GM23338 (cell line): Measurements from ENCODE around the gene COQ10A. TPM values are rescaled to one million over a fixed set of nuclear protein-coding genes. Genes with fewer than 3 reads are reported as not detected.

Source experiments
- ATAC-seq: fragments of 200-7000 bp; cut with Tn5 transposase; 3 replicates; pipeline ENCODE4 v1.9.1; 2020
- DNase-seq: peaks from one replicate; pipeline ENCODE4 v3.0.0-alpha.2; 2015; ENCODE audit warnings: low spot score
- H2AFZ ChIP-seq: fragments of 200-600 bp; sonication (generic); 2 replicates; pipeline ENCODE4 v1.8.0; 2016; ENCODE audit warnings: antibody characterized with exemption, mild to moderate bottlenecking, moderate library complexity
- H3F3A ChIP-seq: fragments of 200-600 bp; sonication (generic); replicated peaks from 2 replicates; pipeline ENCODE4 v1.8.0; 2017; ENCODE audit warnings: antibody characterized with exemption, mixed run types, low read depth
- H3K27ac ChIP-seq: fragments of 200-600 bp; sonication (generic); 2 replicates; pipeline ENCODE4 v1.6.1; 2016; ENCODE audit warnings: low read depth
- H3K27me3 ChIP-seq: fragments of 200-600 bp; sonication (generic); 2 replicates; pipeline ENCODE4 v1.8.0; 2016; ENCODE audit warnings: mild to moderate bottlenecking, mixed run types, moderate library complexity; ENCODE audit not compliant: insufficient read depth
- H3K36me3 ChIP-seq: fragments of 200-600 bp; sonication (generic); 2 replicates; pipeline ENCODE4 v1.8.0; 2016; ENCODE audit warnings: mild to moderate bottlenecking; ENCODE audit not compliant: insufficient read depth
- H3K4me1 ChIP-seq: fragments of 200-600 bp; sonication (generic); 2 replicates; pipeline ENCODE4 v1.8.0; 2016; ENCODE audit warnings: mild to moderate bottlenecking, moderate library complexity; ENCODE audit not compliant: insufficient read depth
- H3K4me2 ChIP-seq: fragments of 200-600 bp; sonication (generic); 2 replicates; pipeline ENCODE4 v1.7.1; 2017; ENCODE audit warnings: mixed run types
- H3K4me3 ChIP-seq: fragments of 200-600 bp; sonication (generic); 2 replicates; pipeline ENCODE4 v1.6.1; 2016; ENCODE audit warnings: mixed run types
- H3K79me2 ChIP-seq: fragments of 200-600 bp; sonication (generic); replicated peaks from 2 replicates; pipeline ENCODE4 v1.8.0; 2017; ENCODE audit warnings: mild to moderate bottlenecking; ENCODE audit not compliant: insufficient read depth
- H3K9me2 ChIP-seq: fragments of 200-600 bp; sonication (generic); 2 replicates; pipeline ENCODE4 v1.8.0; 2017; ENCODE audit not compliant: insufficient read depth
- H4K20me1 ChIP-seq: fragments of 200-600 bp; sonication (generic); replicated peaks from 2 replicates; pipeline ENCODE4 v1.8.0; 2017; ENCODE audit warnings: mild to moderate bottlenecking; ENCODE audit not compliant: insufficient read depth
- H3K27ac Mint-ChIP-seq: 2 replicates; pipeline ENCODE4 v1.8.0; 2020; ENCODE audit warnings: inconsistent platforms, mild to moderate bottlenecking, moderate library complexity, mixed read lengths
- H3K27me3 Mint-ChIP-seq: 3 replicates; pipeline ENCODE4 v1.8.0; 2022; ENCODE audit warnings: low read depth, mild to moderate bottlenecking, moderate library complexity, mixed read lengths, inconsistent platforms; ENCODE audit not compliant: insufficient read depth, poor library complexity
- H3K36me3 Mint-ChIP-seq: 3 replicates; pipeline ENCODE4 v1.8.0; 2021; ENCODE audit warnings: low read depth, mild to moderate bottlenecking, inconsistent platforms, moderate library complexity, mixed read lengths
- H3K4me1 Mint-ChIP-seq: 3 replicates; pipeline ENCODE4 v1.8.0; 2020; ENCODE audit warnings: mild to moderate bottlenecking, inconsistent platforms, mixed read lengths
- H3K4me3 Mint-ChIP-seq: 3 replicates; pipeline ENCODE4 v1.8.0; 2021; ENCODE audit warnings: moderate library complexity, mild to moderate bottlenecking, inconsistent platforms, mixed read lengths
- H3K9me3 Mint-ChIP-seq: 3 replicates; pipeline ENCODE4 v1.8.0; 2020; ENCODE audit warnings: moderate library complexity, mild to moderate bottlenecking, inconsistent platforms, mixed read lengths
- CREB1 ChIP-seq: fragments of 250-450 bp; sonication (Bioruptor Pico); IDR thresholded peaks from 2 replicates; pipeline ENCODE4 v1.5.0; 2020; ENCODE audit warnings: low read depth, mild to moderate bottlenecking, moderate library complexity
- EZH2 ChIP-seq: fragments of 200-600 bp; sonication (generic); IDR thresholded peaks from one replicate; pipeline ENCODE4 v1.8.0; 2017; ENCODE audit warnings: antibody characterized with exemption, mild to moderate bottlenecking, low read depth; ENCODE audit not compliant: unreplicated experiment
- EZH2phosphoT487 ChIP-seq: fragments of 200-600 bp; sonication (generic); IDR thresholded peaks from one replicate; pipeline ENCODE4 v1.8.1; 2018; ENCODE audit warnings: antibody characterized with exemption; ENCODE audit not compliant: unreplicated experiment
- JUNB ChIP-seq: IDR thresholded peaks from one replicate; pipeline ENCODE4 v1.6.1; 2016; ENCODE audit warnings: antibody characterized with exemption; ENCODE audit not compliant: unreplicated experiment
- NANOG ChIP-seq: IDR thresholded peaks from 2 replicates; pipeline ENCODE4 v1.6.1; 2016; ENCODE audit warnings: antibody characterized with exemption, borderline replicate concordance
- POLR2AphosphoS5 ChIP-seq: IDR thresholded peaks from 2 replicates; pipeline ENCODE4 v1.6.1; 2016; ENCODE audit warnings: antibody characterized with exemption, low read depth
- ZNF114 ChIP-seq: fragments of 250-450 bp; sonication (Bioruptor Pico); IDR thresholded peaks from 2 replicates; pipeline ENCODE4 v1.5.0; 2020; ENCODE audit warnings: mild to moderate bottlenecking, moderate library complexity
- polyA plus RNA-seq: library from polyadenylated mRNA; unstranded; fragments of >200 nt; fragmentation: Nextera tagmentation; extraction: Ambion mirVana; gene quantifications from 2 replicates; pipeline ENCODE4 v1.2.1, GENCODE V29; 2016
- total RNA-seq: library from RNA; depleted of rRNA; stranded (reverse); fragments of >200 nt; shearing (Covaris generic); gene quantifications from 2 replicates; pipeline ENCODE4 v1.2.3, GENCODE V29; 2014
- TF ChIP-seq, protein P1 (sequence below): IDR thresholded peaks from one replicate; pipeline ENCODE4 v1.6.1; 2018; ENCODE audit warnings: antibody characterized with exemption; ENCODE audit not compliant: unreplicated experiment
- TF ChIP-seq, protein P2 (sequence below): IDR thresholded peaks from 2 replicates; pipeline ENCODE4 v1.6.1; 2016; ENCODE audit warnings: antibody characterized with exemption
- TF ChIP-seq, protein P3 (sequence below): fragments of 250-450 bp; sonication (Bioruptor Pico); IDR thresholded peaks from 2 replicates; pipeline ENCODE4 v1.5.0; 2020; ENCODE audit warnings: mild to moderate bottlenecking, moderate library complexity

The COQ10A gene
- total and polyA plus RNA-seq, 2 experiments from 2014 or later = 12.8 to 15.2 TPM

DNA sequence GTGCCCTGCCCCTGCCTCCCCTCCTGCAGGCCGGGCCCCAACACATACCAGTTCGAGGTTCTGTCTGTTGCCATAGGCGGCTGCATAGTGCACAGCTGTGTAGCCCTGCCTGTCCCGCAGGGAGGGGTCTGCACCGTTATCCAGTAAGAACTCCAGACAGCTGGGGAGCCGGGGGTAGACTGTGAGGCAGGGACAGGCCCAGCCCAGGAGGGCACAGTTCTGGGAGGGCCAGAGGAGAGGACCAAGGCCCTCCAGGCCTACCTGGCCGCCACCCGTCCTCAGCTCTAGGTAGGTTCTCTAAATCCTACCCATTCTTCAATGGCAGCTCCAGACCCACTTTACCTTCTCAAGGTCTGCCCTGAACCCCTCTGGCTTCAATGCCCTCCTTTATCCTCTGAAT is 18.0 kb upstream of the COQ10A start (continued):
- TF ChIP-seq, protein P1, sequence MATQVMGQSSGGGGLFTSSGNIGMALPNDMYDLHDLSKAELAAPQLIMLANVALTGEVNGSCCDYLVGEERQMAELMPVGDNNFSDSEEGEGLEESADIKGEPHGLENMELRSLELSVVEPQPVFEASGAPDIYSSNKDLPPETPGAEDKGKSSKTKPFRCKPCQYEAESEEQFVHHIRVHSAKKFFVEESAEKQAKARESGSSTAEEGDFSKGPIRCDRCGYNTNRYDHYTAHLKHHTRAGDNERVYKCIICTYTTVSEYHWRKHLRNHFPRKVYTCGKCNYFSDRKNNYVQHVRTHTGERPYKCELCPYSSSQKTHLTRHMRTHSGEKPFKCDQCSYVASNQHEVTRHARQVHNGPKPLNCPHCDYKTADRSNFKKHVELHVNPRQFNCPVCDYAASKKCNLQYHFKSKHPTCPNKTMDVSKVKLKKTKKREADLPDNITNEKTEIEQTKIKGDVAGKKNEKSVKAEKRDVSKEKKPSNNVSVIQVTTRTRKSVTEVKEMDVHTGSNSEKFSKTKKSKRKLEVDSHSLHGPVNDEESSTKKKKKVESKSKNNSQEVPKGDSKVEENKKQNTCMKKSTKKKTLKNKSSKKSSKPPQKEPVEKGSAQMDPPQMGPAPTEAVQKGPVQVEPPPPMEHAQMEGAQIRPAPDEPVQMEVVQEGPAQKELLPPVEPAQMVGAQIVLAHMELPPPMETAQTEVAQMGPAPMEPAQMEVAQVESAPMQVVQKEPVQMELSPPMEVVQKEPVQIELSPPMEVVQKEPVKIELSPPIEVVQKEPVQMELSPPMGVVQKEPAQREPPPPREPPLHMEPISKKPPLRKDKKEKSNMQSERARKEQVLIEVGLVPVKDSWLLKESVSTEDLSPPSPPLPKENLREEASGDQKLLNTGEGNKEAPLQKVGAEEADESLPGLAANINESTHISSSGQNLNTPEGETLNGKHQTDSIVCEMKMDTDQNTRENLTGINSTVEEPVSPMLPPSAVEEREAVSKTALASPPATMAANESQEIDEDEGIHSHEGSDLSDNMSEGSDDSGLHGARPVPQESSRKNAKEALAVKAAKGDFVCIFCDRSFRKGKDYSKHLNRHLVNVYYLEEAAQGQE = no peak
- no peak for TF ChIP-seq CREB1 (CRISPR knock-in tag)

DNA sequence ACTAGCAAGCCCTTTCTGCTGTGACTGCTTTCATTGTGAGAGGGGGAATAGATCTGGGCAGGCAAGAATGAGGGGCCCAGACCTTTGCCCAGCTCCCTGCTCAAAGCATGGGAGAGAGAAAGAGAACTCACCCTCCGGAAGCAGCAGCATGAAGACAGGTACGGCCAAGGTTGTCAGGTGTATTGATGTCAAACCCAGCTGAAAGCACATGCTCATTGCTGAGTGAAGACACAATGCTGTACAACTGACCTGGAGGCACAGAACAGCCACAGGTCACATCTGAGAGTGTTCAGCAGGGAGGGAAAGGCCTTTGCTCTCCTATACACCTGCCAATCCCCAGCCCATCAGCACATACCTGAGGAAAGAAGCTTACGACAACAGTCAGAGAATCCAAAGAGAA is 14.1 kb upstream of the COQ10A start:
- peaks cover 66% of the 10 kb centered on the region for H3K36me3 ChIP-seq
- Mint-ChIP-seq H3K4me3 (no peak overlapping the region), H3K4me1 (peaks cover 14% of the 10 kb centered on the region), H3K27me3 (peaks cover 13% of the 10 kb centered on the region), H3K36me3 (peaks cover 69% of the 10 kb centered on the region), H3K9me3 (no peaks in the 10 kb centered on the region), H3K27ac (no peak overlapping the region)
- peaks cover 16% of the 10 kb centered on the region for H4K20me1 ChIP-seq
- H3K79me2 ChIP-seq = peaks cover 10% of the 10 kb centered on the region; the same call in 1 of the 2 replicates
- peaks cover 10% of the 10 kb centered on the region; the same call in 1 of the 2 replicates for H3K4me1 ChIP-seq
- no peaks in the 10 kb centered on the region for H3K9me2 ChIP-seq
- no peak for DNase-seq
- H3F3A ChIP-seq = peaks cover 23% of the 10 kb centered on the region
- H3K4me2 ChIP-seq = no peak overlapping the region
- H3K27ac ChIP-seq = no peak overlapping the region
- H3K27me3 ChIP-seq = no peaks in the 10 kb centered on the region
- no peak overlapping the region for H3K4me3 ChIP-seq
- no peak overlapping the region for H2AFZ ChIP-seq
- no peak for ATAC-seq
- TF ChIP-seq JUNB (no peak), EZH2 (no peak), EZH2phosphoT487 (no peak), ZNF114 (CRISPR knock-in tag) (no peak)
- TF ChIP-seq, protein P2, sequence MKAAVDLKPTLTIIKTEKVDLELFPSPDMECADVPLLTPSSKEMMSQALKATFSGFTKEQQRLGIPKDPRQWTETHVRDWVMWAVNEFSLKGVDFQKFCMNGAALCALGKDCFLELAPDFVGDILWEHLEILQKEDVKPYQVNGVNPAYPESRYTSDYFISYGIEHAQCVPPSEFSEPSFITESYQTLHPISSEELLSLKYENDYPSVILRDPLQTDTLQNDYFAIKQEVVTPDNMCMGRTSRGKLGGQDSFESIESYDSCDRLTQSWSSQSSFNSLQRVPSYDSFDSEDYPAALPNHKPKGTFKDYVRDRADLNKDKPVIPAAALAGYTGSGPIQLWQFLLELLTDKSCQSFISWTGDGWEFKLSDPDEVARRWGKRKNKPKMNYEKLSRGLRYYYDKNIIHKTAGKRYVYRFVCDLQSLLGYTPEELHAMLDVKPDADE = no peak

DNA sequence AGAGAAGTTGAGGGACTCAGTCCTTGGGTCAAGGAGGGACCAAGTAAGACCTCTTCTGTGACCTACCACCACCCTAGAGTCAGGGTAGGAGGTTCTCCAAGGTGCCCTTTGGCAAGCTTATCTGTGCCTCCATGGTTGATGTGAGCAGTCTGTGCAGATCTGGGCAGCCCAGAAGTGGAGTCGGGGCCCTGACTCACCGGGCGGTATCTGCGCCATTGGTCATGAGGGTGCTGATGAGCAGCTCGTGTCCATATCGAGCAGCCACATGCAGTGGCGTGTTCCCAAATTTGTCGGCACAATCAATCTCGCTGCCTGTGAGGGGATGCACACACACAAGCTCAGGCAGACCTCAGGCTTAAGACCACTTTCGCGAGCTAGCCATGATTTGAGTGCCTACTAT is 13.7 kb upstream of the COQ10A start:
- Histone ChIP-seq H3K4me1 (peaks cover 10% of the 10 kb centered on the region; the same call in 1 of the 2 replicates), H3K27ac (no peak overlapping the region), H3K27me3 (no peaks in the 10 kb centered on the region), H3K9me2 (no peaks in the 10 kb centered on the region), H3K4me3 (no peak overlapping the region), H3K79me2 (peaks cover 13% of the 10 kb centered on the region; the same call in 1 of the 2 replicates), H3K36me3 (peaks cover 66% of the 10 kb centered on the region), H2AFZ (no peak overlapping the region), H3F3A (peaks cover 26% of the 10 kb centered on the region), H4K20me1 (peaks cover 16% of the 10 kb centered on the region), H3K4me2 (no peak overlapping the region)
- DNase-seq = no peak
- Mint-ChIP-seq H3K4me1 (peaks cover 14% of the 10 kb centered on the region), H3K9me3 (no peaks in the 10 kb centered on the region), H3K27me3 (peaks cover 13% of the 10 kb centered on the region), H3K4me3 (no peak overlapping the region), H3K36me3 (peaks cover 67% of the 10 kb centered on the region), H3K27ac (no peak overlapping the region)
- ATAC-seq = no peak
- TF ChIP-seq NANOG (no peak), EZH2phosphoT487 (no peak), JUNB (no peak), CREB1 (CRISPR knock-in tag) (no peak), POLR2AphosphoS5 (no peak)
- TF ChIP-seq, protein P3, sequence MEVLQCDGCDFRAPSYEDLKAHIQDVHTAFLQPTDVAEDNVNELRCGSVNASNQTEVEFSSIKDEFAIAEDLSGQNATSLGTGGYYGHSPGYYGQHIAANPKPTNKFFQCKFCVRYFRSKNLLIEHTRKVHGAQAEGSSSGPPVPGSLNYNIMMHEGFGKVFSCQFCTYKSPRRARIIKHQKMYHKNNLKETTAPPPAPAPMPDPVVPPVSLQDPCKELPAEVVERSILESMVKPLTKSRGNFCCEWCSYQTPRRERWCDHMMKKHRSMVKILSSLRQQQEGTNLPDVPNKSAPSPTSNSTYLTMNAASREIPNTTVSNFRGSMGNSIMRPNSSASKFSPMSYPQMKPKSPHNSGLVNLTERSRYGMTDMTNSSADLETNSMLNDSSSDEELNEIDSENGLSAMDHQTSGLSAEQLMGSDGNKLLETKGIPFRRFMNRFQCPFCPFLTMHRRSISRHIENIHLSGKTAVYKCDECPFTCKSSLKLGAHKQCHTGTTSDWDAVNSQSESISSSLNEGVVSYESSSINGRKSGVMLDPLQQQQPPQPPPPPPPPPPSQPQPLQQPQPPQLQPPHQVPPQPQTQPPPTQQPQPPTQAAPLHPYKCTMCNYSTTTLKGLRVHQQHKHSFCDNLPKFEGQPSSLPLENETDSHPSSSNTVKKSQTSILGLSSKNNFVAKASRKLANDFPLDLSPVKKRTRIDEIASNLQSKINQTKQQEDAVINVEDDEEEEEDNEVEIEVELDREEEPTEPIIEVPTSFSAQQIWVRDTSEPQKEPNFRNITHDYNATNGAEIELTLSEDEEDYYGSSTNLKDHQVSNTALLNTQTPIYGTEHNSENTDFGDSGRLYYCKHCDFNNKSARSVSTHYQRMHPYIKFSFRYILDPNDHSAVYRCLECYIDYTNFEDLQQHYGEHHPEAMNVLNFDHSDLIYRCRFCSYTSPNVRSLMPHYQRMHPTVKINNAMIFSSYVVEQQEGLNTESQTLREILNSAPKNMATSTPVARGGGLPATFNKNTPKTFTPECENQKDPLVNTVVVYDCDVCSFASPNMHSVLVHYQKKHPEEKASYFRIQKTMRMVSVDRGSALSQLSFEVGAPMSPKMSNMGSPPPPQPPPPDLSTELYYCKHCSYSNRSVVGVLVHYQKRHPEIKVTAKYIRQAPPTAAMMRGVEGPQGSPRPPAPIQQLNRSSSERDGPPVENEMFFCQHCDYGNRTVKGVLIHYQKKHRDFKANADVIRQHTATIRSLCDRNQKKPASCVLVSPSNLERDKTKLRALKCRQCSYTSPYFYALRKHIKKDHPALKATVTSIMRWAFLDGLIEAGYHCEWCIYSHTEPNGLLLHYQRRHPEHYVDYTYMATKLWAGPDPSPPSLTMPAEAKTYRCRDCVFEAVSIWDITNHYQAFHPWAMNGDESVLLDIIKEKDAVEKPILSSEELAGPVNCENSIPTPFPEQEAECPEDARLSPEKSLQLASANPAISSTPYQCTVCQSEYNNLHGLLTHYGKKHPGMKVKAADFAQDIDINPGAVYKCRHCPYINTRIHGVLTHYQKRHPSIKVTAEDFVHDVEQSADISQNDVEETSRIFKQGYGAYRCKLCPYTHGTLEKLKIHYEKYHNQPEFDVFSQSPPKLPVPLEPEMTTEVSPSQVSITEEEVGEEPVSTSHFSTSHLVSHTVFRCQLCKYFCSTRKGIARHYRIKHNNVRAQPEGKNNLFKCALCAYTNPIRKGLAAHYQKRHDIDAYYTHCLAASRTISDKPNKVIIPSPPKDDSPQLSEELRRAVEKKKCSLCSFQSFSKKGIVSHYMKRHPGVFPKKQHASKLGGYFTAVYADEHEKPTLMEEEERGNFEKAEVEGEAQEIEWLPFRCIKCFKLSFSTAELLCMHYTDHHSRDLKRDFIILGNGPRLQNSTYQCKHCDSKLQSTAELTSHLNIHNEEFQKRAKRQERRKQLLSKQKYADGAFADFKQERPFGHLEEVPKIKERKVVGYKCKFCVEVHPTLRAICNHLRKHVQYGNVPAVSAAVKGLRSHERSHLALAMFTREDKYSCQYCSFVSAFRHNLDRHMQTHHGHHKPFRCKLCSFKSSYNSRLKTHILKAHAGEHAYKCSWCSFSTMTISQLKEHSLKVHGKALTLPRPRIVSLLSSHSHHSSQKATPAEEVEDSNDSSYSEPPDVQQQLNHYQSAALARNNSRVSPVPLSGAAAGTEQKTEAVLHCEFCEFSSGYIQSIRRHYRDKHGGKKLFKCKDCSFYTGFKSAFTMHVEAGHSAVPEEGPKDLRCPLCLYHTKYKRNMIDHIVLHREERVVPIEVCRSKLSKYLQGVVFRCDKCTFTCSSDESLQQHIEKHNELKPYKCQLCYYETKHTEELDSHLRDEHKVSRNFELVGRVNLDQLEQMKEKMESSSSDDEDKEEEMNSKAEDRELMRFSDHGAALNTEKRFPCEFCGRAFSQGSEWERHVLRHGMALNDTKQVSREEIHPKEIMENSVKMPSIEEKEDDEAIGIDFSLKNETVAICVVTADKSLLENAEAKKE (CRISPR knock-in tag) = no peak
